Aortic smooth muscle cell (primary cell): Measurements from ENCODE around the gene LRP2. TPM values are rescaled to one million over a fixed set of nuclear protein-coding genes. Genes with fewer than 3 reads are reported as not detected.

Source experiments
- total RNA-seq: library from RNA; depleted of rRNA; stranded (reverse); fragments of >200 nt; gene quantifications from 2 replicates; pipeline ENCODE4 v1.2.3, GENCODE V29; 2014

LRP2 gene
- not detected in 2 replicates for total RNA-seq

GRCh38 chr2:169362118-169362893 is at the start of gene LRP2:
Gene LRP2, minus strand, starts transcription at chr2:169362534. Its CDS starts 135 bp downstream, at chr2:169362399.

Other genes with a start within 250 kb of the LRP2 start
- gene BBS5, start 117.0 kb upstream of the LRP2 start, total RNA-seq: 5.7 and 5.9 TPM in 2 replicates
- 0.87 and 1.1 TPM in 2 replicates for gene KLHL41, start 147.2 kb upstream of the LRP2 start, total RNA-seq
- 13.1 and 15.1 TPM in 2 replicates for gene FASTKD1, start 211.3 kb upstream of the LRP2 start, total RNA-seq
- 24.8 and 28.0 TPM in 2 replicates for gene PPIG, start 221.8 kb upstream of the LRP2 start, total RNA-seq